HCT116 (cell line): ENCODE measurements around the gene CD99L2.

ENCODE experiments used
- CTCF ChIP-seq, 3 experiments: fragments of 200-600 bp in 1 of 3; sonication (generic) in 1 of 3; IDR thresholded peaks in 2 of 3; conservative IDR thresholded peaks in 1 of 3; 2 replicates each; pipeline ENCODE4 v1.5.1; 2012 to 2017; ENCODE audit warnings: low read depth in 2 of 3, low read length in 2 of 3, antibody characterized with exemption in 1 of 3, borderline replicate concordance in 1 of 3, control low read depth in 1 of 3, mild to moderate bottlenecking in 1 of 3, mixed read lengths in 1 of 3, mixed run types in 1 of 3, moderate library complexity in 1 of 3; ENCODE audit not compliant: insufficient read depth in 1 of 3
- EZH2 ChIP-seq: fragments of 200-600 bp; sonication (generic); IDR thresholded peaks from 2 replicates; pipeline ENCODE4 v1.6.1; 2017; ENCODE audit warnings: antibody characterized with exemption, mixed run types
- POLR2A ChIP-seq: IDR thresholded peaks from 2 replicates; pipeline ENCODE4 v1.7.0; 2011; ENCODE audit warnings: borderline replicate concordance; ENCODE audit not compliant: insufficient read depth, insufficient read length; ENCODE audit errors: extremely low read depth
- POLR2AphosphoS5 ChIP-seq: IDR thresholded peaks from 2 replicates; pipeline ENCODE4 v1.6.1; 2011; ENCODE audit warnings: mild to moderate bottlenecking, low read depth, low read length, moderate library complexity
- SRF ChIP-seq: IDR thresholded peaks from 2 replicates; pipeline ENCODE4 v1.6.1; 2012; ENCODE audit warnings: low read depth
- TF ChIP-seq, protein P1 (sequence below): IDR thresholded peaks from 2 replicates; pipeline ENCODE4 v1.6.1; 2012; ENCODE audit warnings: low read depth

DNA sequence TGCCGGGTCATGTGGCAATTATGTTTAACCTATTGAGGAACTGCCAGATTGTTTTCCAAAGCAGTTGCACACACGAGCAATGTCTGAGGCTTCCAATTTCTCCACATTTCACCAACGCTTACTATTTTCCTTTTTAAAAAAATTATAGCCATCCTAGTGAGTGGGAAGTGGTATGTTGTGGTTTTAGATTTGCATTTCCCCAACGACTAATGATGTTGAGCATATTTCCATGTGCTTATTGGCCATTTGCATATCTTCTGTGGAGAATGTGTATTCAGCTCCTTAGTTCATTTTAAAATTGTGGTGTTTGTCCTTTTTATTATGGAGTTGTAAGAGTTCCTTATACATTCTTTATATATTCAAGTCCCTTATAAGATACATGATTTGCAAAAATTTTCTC lies 145.1 kb downstream of the CD99L2 start:
- TF ChIP-seq POLR2AphosphoS5: no peak
- TF ChIP-seq CTCF (IDR thresholded peaks at IDR 0.05 in 2 of 3, conservative IDR thresholded peaks at IDR 0.05 in 1 of 3; ENCODE audit: borderline replicate concordance in 1 of 3, insufficient read depth in 1 of 3, low read depth in 2 of 3, low read length in 2 of 3): no peak
- TF ChIP-seq, protein P1, sequence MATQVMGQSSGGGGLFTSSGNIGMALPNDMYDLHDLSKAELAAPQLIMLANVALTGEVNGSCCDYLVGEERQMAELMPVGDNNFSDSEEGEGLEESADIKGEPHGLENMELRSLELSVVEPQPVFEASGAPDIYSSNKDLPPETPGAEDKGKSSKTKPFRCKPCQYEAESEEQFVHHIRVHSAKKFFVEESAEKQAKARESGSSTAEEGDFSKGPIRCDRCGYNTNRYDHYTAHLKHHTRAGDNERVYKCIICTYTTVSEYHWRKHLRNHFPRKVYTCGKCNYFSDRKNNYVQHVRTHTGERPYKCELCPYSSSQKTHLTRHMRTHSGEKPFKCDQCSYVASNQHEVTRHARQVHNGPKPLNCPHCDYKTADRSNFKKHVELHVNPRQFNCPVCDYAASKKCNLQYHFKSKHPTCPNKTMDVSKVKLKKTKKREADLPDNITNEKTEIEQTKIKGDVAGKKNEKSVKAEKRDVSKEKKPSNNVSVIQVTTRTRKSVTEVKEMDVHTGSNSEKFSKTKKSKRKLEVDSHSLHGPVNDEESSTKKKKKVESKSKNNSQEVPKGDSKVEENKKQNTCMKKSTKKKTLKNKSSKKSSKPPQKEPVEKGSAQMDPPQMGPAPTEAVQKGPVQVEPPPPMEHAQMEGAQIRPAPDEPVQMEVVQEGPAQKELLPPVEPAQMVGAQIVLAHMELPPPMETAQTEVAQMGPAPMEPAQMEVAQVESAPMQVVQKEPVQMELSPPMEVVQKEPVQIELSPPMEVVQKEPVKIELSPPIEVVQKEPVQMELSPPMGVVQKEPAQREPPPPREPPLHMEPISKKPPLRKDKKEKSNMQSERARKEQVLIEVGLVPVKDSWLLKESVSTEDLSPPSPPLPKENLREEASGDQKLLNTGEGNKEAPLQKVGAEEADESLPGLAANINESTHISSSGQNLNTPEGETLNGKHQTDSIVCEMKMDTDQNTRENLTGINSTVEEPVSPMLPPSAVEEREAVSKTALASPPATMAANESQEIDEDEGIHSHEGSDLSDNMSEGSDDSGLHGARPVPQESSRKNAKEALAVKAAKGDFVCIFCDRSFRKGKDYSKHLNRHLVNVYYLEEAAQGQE: no peak
- no peak for TF ChIP-seq POLR2A
- TF ChIP-seq EZH2: no peak
- no peak for TF ChIP-seq SRF
